HS-27A (cell line): ENCODE data around the gene ARHGAP42.

Source experiments
- DNase-seq: peaks from one replicate; pipeline ENCODE4 v3.0.0-alpha.2; 2012; ENCODE audit warnings: low read depth, missing footprints

The ARHGAP42 gene

GRCh38 chr11:100681064-100681502 is 6.0 kb upstream of the ARHGAP42 start:
- DNase-seq = no peak

GRCh38 chr11:100682247-100682969 is 4.7 kb upstream of the ARHGAP42 start:
- no peak for DNase-seq

- DNase-seq = no peak
Observed at GRCh38 chr11:100683126-100683525, 4.0 kb upstream of the ARHGAP42 start.

- no peak for DNase-seq
Observed at GRCh38 chr11:100684101-100685065, 2.7 kb upstream of the ARHGAP42 start.

- DNase-seq = no peak
Observed at GRCh38 chr11:100686476-100687053, 523 bp upstream of the ARHGAP42 start.

GRCh38 chr11:100687630-100688395 is 725 bp downstream of the ARHGAP42 start:
- peak; percentile 31 for DNase-seq

- no peak for DNase-seq
Observed at GRCh38 chr11:100689141-100689540, 2.1 kb downstream of the ARHGAP42 start.

- no peak for DNase-seq
Observed at GRCh38 chr11:100691896-100692653, 5.0 kb downstream of the ARHGAP42 start.

- no peak for DNase-seq
Observed at GRCh38 chr11:100695911-100696310, 8.8 kb downstream of the ARHGAP42 start.

GRCh38 chr11:100703139-100703538 is 16.1 kb downstream of the ARHGAP42 start:
- no peak for DNase-seq

GRCh38 chr11:100703801-100704575 is 16.9 kb downstream of the ARHGAP42 start:
- no peak for DNase-seq

- no peak for DNase-seq
Observed at GRCh38 chr11:100705447-100705846, 18.4 kb downstream of the ARHGAP42 start.

- DNase-seq = no peak
Observed at GRCh38 chr11:100706179-100706578, 19.1 kb downstream of the ARHGAP42 start.

- DNase-seq = no peak
Observed at GRCh38 chr11:100709233-100709957, 22.3 kb downstream of the ARHGAP42 start.

- no peak for DNase-seq
Observed at GRCh38 chr11:100711984-100712383, 24.9 kb downstream of the ARHGAP42 start.

GRCh38 chr11:100712583-100712982 is 25.5 kb downstream of the ARHGAP42 start:
- DNase-seq = no peak

- no peak for DNase-seq
Observed at GRCh38 chr11:100715165-100715761, 28.2 kb downstream of the ARHGAP42 start.

- DNase-seq = no peak
Observed at GRCh38 chr11:100716838-100717237, 29.8 kb downstream of the ARHGAP42 start.

GRCh38 chr11:100719362-100719761 is 32.3 kb downstream of the ARHGAP42 start:
- no peak for DNase-seq
